ENCODE measurements around the gene DOK3. TPM values are rescaled to one million over a fixed set of nuclear protein-coding genes. Genes with fewer than 3 reads are reported as not detected.

Gene DOK3
- total RNA-seq, 1 experiment from 2014 or later: 8.0 TPM

DNA sequence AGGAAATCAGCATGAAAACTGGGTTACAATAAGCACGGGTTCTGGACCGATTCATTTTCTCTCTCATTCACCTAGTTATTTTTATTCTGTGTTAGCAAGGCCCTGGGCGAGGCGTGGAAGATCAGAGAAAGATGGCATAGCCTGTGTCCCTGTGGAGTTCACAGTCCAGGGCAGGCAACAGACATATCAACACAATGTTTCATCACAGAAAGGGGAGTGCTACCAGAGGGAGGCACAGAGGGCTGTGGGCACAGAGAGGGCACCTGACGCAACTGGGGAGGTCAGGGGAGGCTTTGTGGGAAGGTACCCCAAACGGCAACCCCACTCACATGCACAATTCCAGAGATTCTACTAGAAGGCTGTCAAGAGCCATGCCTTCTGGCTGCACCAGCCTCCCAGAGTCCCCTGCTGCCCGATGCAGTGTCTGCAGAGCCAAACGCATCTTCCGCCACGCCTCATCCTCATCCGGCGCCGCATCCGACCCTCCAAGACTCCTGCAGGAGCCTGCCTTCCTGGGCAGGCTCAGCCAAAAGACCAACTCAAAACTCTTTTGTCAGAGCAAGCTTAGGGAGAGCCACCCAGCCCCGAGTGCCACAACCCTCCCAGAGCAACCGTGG is 43.3 kb upstream of the DOK3 start (continued):
- no peak for TF ChIP-seq REST (IDR thresholded peaks at IDR 0.05; ENCODE audit: low read depth)
- no peak for TF ChIP-seq CTCF (IDR thresholded peaks at IDR 0.05 in 2 of 3, conservative IDR thresholded peaks at IDR 0.05 in 1 of 3; ENCODE audit: borderline replicate concordance in 1 of 3, insufficient read depth in 1 of 3, low read depth in 2 of 3, low read length in 2 of 3)

- Histone ChIP-seq H3K9ac (ENCODE audit: low read length) (no peak overlapping the region), H3K4me2 (ENCODE audit: low read length) (no peak overlapping the region), H3K4me3 (replicated peaks in 1 of 2; ENCODE audit: low read depth in 1 of 2, low read length in 2 of 2) (no peak overlapping the region), H3K79me2 (ENCODE audit: insufficient read depth, low read length) (peaks cover 67% of the 10 kb centered on the region), H3K9me2 (ENCODE audit: insufficient read depth) (no peaks in the 10 kb centered on the region), H3K9me3 (ENCODE audit: control insufficient read depth in 1 of 2, insufficient read depth in 1 of 2, low read depth in 1 of 2, low read length in 2 of 2) (no peaks in the 10 kb centered on the region), H3K36me3 (ENCODE audit: control insufficient read depth in 1 of 2, insufficient read depth in 2 of 2, low read length in 2 of 2) (peaks cover 0 to 4% of the 10 kb centered on the region in 2 experiments; a peak in 1 of 4 replicates), H3K27ac (ENCODE audit: low read depth, low read length) (no peak overlapping the region), H2AFZ (ENCODE audit: low read depth, low read length, poor library complexity, severe bottlenecking) (no peak overlapping the region), H3K27me3 (ENCODE audit: insufficient read depth, low read length) (no peaks in the 10 kb centered on the region), H3K4me1 (ENCODE audit: control insufficient read depth in 1 of 2, insufficient read depth in 2 of 2, low read length in 2 of 2) (peaks cover 11 to 21% of the 10 kb centered on the region in 2 experiments; a peak in 3 of 4 replicates), H4K20me1 (ENCODE audit: insufficient read depth) (no peaks in the 10 kb centered on the region)
- ATAC-seq (no peak), DNase-seq (ENCODE audit: low read depth, low spot score) (no peak)
- ChIA-PET RAD21 (ENCODE audit: low non-redundant PET in 1 of 2, low total read pairs in 2 of 2, uncharacterized antibody in 2 of 2, unreplicated experiment in 2 of 2) (no interaction called here), POLR2A (no interaction called here), CTCF (no interaction called here)
- intact Hi-C loops (cut with micrococcal nuclease): no loop called here
- TF ChIP-seq EGR1 (IDR thresholded peaks at IDR 0.05; ENCODE audit: low read depth) (no peak), CTCF (IDR thresholded peaks at IDR 0.05 in 2 of 3, conservative IDR thresholded peaks at IDR 0.05 in 1 of 3; ENCODE audit: borderline replicate concordance in 1 of 3, insufficient read depth in 1 of 3, low read depth in 2 of 3, low read length in 2 of 3) (no peak), POLR2AphosphoS5 (IDR thresholded peaks at IDR 0.05; ENCODE audit: low read depth, low read length) (no peak), JUND (IDR thresholded peaks at IDR 0.05) (no peak), SP1 (IDR thresholded peaks at IDR 0.05; ENCODE audit: low read depth) (no peak), TCF7L2 (IDR thresholded peaks at IDR 0.05; ENCODE audit: borderline replicate concordance, extremely low read depth, insufficient read depth, insufficient read length) (no peak), FOSL1 (IDR thresholded peaks at IDR 0.05; ENCODE audit: low read depth) (no peak), EZH2 (IDR thresholded peaks at IDR 0.05) (no peak), RAD21 (IDR thresholded peaks at IDR 0.05; ENCODE audit: low read depth) (no peak), ZFX (IDR thresholded peaks at IDR 0.05) (no peak), EZH2phosphoT487 (IDR thresholded peaks at IDR 0.05; ENCODE audit: borderline replicate concordance) (no peak)
- no TSS peak for BruUV-seq (replicated peaks)
Observed at GRCh38 chr5:177550122-177550521, 40.5 kb upstream of the DOK3 start.
